KG1 (cell line): Measurements from ENCODE around the gene NRDC.
"Not testable (repeated sequence)": the region's sequence is repeated elsewhere in the genome, so short reads cannot be mapped to it uniquely, and the experiment has no call there.

Experiments
- DNase-seq: peaks from one replicate; lab custom pipeline; 2025; lab: John Stamatoyannopoulos, UW

Gene NRDC

GRCh38 chr1:51897699-51898031, 19.1 kb upstream of the NRDC start:
- DNase-seq = no peak

GRCh38 chr1:51894748-51895147, 16.2 kb upstream of the NRDC start:
- not testable (repeated sequence) for DNase-seq

- DNase-seq = no peak
Observed at GRCh38 chr1:51878308-51878615, 265 bp downstream of the NRDC start.

- DNase-seq = no peak
Observed at GRCh38 chr1:51877434-51878307, 856 bp downstream of the NRDC start.

- no peak for DNase-seq
Observed at GRCh38 chr1:51875836-51876235, 2.7 kb downstream of the NRDC start.

GRCh38 chr1:51875291-51875772, 3.2 kb downstream of the NRDC start:
- no peak for DNase-seq

GRCh38 chr1:51873270-51873669, 5.3 kb downstream of the NRDC start:
- DNase-seq = not testable (repeated sequence)

- no peak for DNase-seq
Observed at GRCh38 chr1:51871351-51871975, 7.1 kb downstream of the NRDC start.

- no peak for DNase-seq
Observed at GRCh38 chr1:51870603-51871350, 7.8 kb downstream of the NRDC start.

GRCh38 chr1:51867479-51868232, 10.9 kb downstream of the NRDC start:
- DNase-seq = no peak

- DNase-seq = no peak
Observed at GRCh38 chr1:51863384-51863783, 15.1 kb downstream of the NRDC start.

GRCh38 chr1:51861669-51862068, 16.9 kb downstream of the NRDC start:
- no peak for DNase-seq

- no peak for DNase-seq
Observed at GRCh38 chr1:51859735-51860134, 18.8 kb downstream of the NRDC start.

- DNase-seq = no peak
Observed at GRCh38 chr1:51859333-51859732, 19.2 kb downstream of the NRDC start.

- DNase-seq = no peak
Observed at GRCh38 chr1:51858892-51859291, 19.6 kb downstream of the NRDC start.

GRCh38 chr1:51856745-51857144, 21.8 kb downstream of the NRDC start:
- no peak for DNase-seq

- DNase-seq = no peak
Observed at GRCh38 chr1:51855624-51856023, 22.9 kb downstream of the NRDC start.

- DNase-seq = no peak
Observed at GRCh38 chr1:51853360-51853759, 25.2 kb downstream of the NRDC start.

GRCh38 chr1:51851882-51852396, 26.6 kb downstream of the NRDC start:
- no peak for DNase-seq

GRCh38 chr1:51850420-51851223, 27.9 kb downstream of the NRDC start:
- no peak for DNase-seq

- DNase-seq = no peak
Observed at GRCh38 chr1:51847294-51847920, 31.1 kb downstream of the NRDC start.
